Nephron (organoid): ENCODE results near the gene ZNF564.
"Not testable (repeated sequence)": the region's sequence is repeated elsewhere in the genome, so short reads cannot be mapped to it uniquely, and the experiment has no call there.

Experiments
- H3K27ac Mint-ChIP-seq, 3 experiments: 2 replicates each; pipeline ENCODE4 v1.8.0; 2020; ENCODE audit warnings: mixed read lengths in 3 of 3, mild to moderate bottlenecking in 2 of 3, moderate library complexity in 1 of 3
- H3K27me3 Mint-ChIP-seq: 2 replicates; pipeline ENCODE4 v1.8.0; 2021; ENCODE audit warnings: low read depth, mild to moderate bottlenecking, moderate library complexity, mixed read lengths
- H3K36me3 Mint-ChIP-seq: 2 replicates; pipeline ENCODE4 v1.8.0; 2020; ENCODE audit warnings: low read depth, mixed read lengths
- H3K4me1 Mint-ChIP-seq: 2 replicates; pipeline ENCODE4 v1.8.0; 2020; ENCODE audit warnings: mixed read lengths
- H3K4me3 Mint-ChIP-seq, 3 experiments: 2 replicates each; pipeline ENCODE4 v1.8.0; 2020; ENCODE audit warnings: mild to moderate bottlenecking in 3 of 3, mixed read lengths in 3 of 3, moderate library complexity in 2 of 3
- H3K9me3 Mint-ChIP-seq: 2 replicates; pipeline ENCODE4 v1.8.0; 2020; ENCODE audit warnings: mixed read lengths
- TF ChIP-seq, protein P1 (sequence below), 3 experiments: fragments of 200-600 bp; sonication (generic); IDR thresholded peaks; one replicate each; pipeline ENCODE4 v1.5.0; 2021; ENCODE audit warnings: antibody characterized with exemption in 3 of 3; ENCODE audit not compliant: unreplicated experiment in 3 of 3

The ZNF564 gene

DNA sequence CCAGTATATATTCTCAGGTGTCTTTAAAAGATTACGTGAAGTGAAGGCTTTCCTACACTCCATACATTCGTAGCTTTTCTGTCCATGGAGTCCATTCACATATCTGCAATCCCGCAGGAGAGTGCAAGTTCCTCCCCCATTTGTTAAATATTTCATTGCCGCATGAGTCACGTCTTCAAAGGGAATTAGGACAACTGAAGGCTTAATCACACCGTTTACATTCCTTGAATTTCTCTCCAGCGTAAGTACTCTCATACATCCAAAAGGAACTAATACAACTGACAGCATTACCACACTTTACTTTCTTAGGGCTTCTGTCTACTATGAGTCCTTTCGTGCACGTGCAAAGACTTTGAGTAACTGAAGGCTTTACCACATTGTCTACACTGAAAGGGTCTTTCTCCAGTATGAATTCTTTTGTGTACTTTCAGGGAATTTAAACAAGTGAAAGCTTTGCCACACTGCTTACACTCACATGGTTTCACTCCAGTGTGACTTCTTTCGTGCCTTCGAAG is 29.0 kb upstream of the ZNF564 start:
- Mint-ChIP-seq H3K27me3 (no peaks in the 10 kb centered on the region), H3K27ac (no peak overlapping the region), H3K4me1 (no peaks in the 10 kb centered on the region), H3K4me3 (no peak overlapping the region), H3K9me3 (peaks cover 60% of the 10 kb centered on the region), H3K36me3 (peaks cover 80% of the 10 kb centered on the region)
- TF ChIP-seq, protein P1, sequence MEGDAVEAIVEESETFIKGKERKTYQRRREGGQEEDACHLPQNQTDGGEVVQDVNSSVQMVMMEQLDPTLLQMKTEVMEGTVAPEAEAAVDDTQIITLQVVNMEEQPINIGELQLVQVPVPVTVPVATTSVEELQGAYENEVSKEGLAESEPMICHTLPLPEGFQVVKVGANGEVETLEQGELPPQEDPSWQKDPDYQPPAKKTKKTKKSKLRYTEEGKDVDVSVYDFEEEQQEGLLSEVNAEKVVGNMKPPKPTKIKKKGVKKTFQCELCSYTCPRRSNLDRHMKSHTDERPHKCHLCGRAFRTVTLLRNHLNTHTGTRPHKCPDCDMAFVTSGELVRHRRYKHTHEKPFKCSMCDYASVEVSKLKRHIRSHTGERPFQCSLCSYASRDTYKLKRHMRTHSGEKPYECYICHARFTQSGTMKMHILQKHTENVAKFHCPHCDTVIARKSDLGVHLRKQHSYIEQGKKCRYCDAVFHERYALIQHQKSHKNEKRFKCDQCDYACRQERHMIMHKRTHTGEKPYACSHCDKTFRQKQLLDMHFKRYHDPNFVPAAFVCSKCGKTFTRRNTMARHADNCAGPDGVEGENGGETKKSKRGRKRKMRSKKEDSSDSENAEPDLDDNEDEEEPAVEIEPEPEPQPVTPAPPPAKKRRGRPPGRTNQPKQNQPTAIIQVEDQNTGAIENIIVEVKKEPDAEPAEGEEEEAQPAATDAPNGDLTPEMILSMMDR (IDR thresholded peaks at IDR 0.05; ENCODE audit: unreplicated experiment in 3 of 3): no peak

DNA sequence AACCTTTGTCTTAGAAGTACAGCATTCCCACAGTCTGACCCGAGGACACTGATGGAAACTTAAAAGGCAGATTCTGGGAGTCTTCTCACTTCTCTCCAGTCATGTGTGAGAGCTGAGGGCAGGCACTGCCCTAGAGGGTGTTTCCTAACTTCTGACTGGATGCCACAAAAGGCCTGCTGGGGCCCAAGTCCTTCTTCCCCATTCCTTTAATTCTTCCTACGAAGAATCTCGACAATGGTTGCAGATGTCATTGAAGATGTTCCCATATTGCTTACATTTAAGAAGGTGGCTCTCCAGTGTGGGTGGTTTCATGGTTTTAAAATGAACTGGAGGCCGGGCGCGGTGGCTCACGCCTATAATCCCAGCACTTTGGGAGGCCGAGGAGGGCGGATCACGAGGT is 27.4 kb upstream of the ZNF564 start:
- no peaks in the 10 kb centered on the region for H3K27me3 Mint-ChIP-seq

DNA sequence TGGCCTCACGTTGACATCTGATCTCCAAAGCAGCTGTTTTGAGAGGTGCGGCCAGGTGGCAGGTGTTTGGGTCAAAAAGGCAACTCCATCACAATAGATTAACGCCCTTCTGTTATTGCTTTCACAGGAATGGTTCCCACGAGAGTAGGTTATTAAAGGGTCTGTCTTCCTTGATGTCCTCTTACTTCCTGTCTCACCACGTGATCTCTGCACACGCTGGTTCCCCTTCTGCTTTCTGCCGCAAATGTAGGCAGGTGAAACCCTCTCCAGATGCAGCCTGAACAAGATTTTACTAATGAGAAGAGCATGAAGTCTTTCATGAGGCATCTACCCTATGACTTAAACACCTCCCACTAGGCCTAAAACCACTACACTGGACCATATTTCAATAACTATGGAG is 22.8 kb upstream of the ZNF564 start:
- H3K27ac Mint-ChIP-seq: no peak overlapping the region
- H3K9me3 Mint-ChIP-seq: peaks cover 35% of the 10 kb centered on the region
- H3K4me1 Mint-ChIP-seq: no peaks in the 10 kb centered on the region
- peaks cover 46% of the 10 kb centered on the region for H3K36me3 Mint-ChIP-seq
- H3K4me3 Mint-ChIP-seq: no peak overlapping the region
- no peaks in the 10 kb centered on the region for H3K27me3 Mint-ChIP-seq
- TF ChIP-seq, protein P1 (IDR thresholded peaks at IDR 0.05; ENCODE audit: unreplicated experiment in 3 of 3): no peak

More for the DNA sequence above, 27.4 kb upstream of the ZNF564 start:
- Mint-ChIP-seq H3K9me3 (peaks cover 66% of the 10 kb centered on the region), H3K4me3 (no peak overlapping the region), H3K27ac (no peak overlapping the region), H3K4me1 (no peaks in the 10 kb centered on the region), H3K36me3 (peaks cover 87% of the 10 kb centered on the region)
- TF ChIP-seq, protein P1 (IDR thresholded peaks at IDR 0.05; ENCODE audit: unreplicated experiment in 3 of 3): no peak

DNA sequence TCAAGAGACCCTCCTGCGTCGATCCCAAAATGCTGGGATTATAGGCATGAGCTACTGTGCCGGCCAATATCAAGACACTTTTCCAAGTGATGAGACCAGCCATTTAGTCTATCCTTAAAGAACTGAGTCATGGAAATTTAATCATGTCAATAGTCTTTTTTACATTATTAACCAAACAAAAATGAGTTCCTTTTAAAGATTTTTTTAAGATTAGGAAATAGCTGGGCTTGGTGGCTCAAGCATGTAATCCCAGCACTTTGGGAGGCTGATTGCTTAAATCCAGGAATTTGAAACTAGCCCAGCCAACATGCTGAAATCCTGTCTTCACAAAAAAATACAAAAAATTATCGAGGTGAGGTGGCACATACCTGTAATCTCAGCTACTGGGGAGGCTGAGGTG is 16.7 kb upstream of the ZNF564 start:
- Mint-ChIP-seq H3K36me3 (peaks cover 4% of the 10 kb centered on the region), H3K27ac (no peak overlapping the region), H3K9me3 (peaks cover 3% of the 10 kb centered on the region), H3K4me1 (no peaks in the 10 kb centered on the region), H3K4me3 (no peak overlapping the region), H3K27me3 (no peaks in the 10 kb centered on the region)
- TF ChIP-seq, protein P1 (IDR thresholded peaks at IDR 0.05; ENCODE audit: unreplicated experiment in 3 of 3): no peak

DNA sequence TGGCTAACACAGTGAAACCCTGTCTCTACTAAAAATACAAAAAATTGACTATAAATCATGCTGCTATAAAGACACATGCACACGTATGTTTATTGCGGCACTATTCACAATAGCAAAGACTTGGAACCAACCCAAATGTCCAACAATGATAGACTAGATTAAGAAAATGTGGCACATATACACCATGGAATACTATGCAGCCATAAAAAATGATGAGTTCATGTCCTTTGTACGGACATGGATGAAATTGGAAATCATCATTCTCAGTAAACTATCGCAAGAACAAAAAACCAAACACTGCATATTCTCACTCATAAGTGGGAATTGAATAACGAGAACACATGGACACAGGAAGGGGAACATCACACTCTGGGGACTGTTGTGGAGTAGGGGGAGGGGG is 15.1 kb upstream of the ZNF564 start:
- not testable (repeated sequence) for H3K36me3 Mint-ChIP-seq, H3K9me3 Mint-ChIP-seq, H3K27me3 Mint-ChIP-seq, H3K4me1 Mint-ChIP-seq, H3K4me3 Mint-ChIP-seq, H3K27ac Mint-ChIP-seq

DNA sequence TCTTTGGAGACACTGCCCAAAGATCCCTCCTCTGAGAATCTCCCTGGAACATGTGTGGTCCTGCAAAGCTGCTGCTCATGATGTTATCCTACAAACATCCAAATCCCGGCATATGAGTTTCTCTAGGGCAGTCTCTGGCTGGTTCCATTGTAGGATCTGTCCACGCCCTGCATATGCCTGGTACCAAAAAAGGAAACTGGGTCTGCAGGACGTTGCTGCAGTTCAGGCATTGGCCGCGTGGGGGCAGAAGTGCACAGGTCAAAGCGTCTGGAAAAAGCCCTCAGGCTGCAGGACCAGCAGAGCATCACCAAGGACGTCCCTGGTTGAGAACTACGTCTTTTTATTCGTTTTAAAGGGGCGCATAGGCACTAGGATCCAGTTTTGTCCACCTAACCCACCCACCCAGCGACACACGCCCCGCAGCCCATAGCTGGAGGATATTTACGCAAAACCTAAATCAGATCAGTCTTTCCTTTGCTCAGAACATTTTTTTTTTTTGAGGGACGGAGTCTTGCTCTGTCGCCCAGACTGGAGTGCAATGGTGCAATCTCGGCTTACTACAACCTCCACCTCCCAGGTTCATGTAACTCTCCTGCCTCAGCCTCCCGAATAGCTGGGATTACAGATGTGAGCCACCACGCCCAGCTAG is 12.9 kb upstream of the ZNF564 start:
- H3K27ac Mint-ChIP-seq: no peak overlapping the region
- H3K27me3 Mint-ChIP-seq: no peaks in the 10 kb centered on the region
- H3K36me3 Mint-ChIP-seq: no peaks in the 10 kb centered on the region
- TF ChIP-seq, protein P1 (IDR thresholded peaks at IDR 0.05; ENCODE audit: unreplicated experiment in 3 of 3): peak; percentile 89 to 92 (median 91)
- H3K9me3 Mint-ChIP-seq: no peaks in the 10 kb centered on the region
- no peak overlapping the region for H3K4me3 Mint-ChIP-seq
- H3K4me1 Mint-ChIP-seq: no peaks in the 10 kb centered on the region
